ENCODE data around the gene RHOT2. TPM values are rescaled to one million over a fixed set of nuclear protein-coding genes. Genes with fewer than 3 reads are reported as not detected.
A peak's percentile ranks its signal among the peaks of the same experiment; 100 is the strongest.

RHOT2 gene
- total and polyA plus RNA-seq, 10 of the 15 experiments (the other 5 are each of a cell fraction or from before 2014, with no cell fraction given): 3.7 to 174 (median 69.8) TPM

GRCh38 chr16:674968-675883, 7.3 kb downstream of the RHOT2 start, which contains the start of gene RHBDL1:
TSS of gene RHBDL1 (plus strand) at chr16:675671. CDS start at chr16:675791, 120 bp downstream.
- CTCF ChIA-PET: no interaction called here
- DNase-seq (ENCODE audit: low read depth, low spot score) (no peak), ATAC-seq (no peak), FAIRE-seq (no peak)
- H3K4me1 ChIP-seq (ENCODE audit: control insufficient read depth, insufficient read depth, low read length): no peaks in the 10 kb centered on the region
- H3K4me2 ChIP-seq (ENCODE audit: control insufficient read depth, insufficient read depth): 0 out of 2 replicates have a peak within 1 kb of the TSS, but pooled peaks have one; percentile 55
- WGBS (ENCODE audit: insufficient coverage, insufficient replicate concordance, low lambda C conversion rate, missing lambda C conversion rate): 8% methylated on average over 56 of the region's 73 CpGs
- no peak within 1 kb of the TSS for H3K4me3 ChIP-seq
- H3K36me3 ChIP-seq (ENCODE audit: control insufficient read depth in 2 of 2, insufficient read depth in 2 of 2, low read length in 1 of 2): peaks cover 0 to 15% of the 10 kb centered on the region in 2 experiments; a peak in 3 of 4 replicates
- no peaks in the 10 kb centered on the region for H3K79me2 ChIP-seq (ENCODE audit: control insufficient read depth, insufficient read depth, low read length)
- H3K27me3 ChIP-seq (replicated peaks in 1 of 2; ENCODE audit: control insufficient read depth in 2 of 2, insufficient read depth in 2 of 2, low read length in 1 of 2): no peaks in the 10 kb centered on the region
- no peak within 1 kb of the TSS for H2AFZ ChIP-seq (ENCODE audit: control insufficient read depth, low read depth, low read length)
- no peaks in the 10 kb centered on the region for H3K9me3 ChIP-seq (replicated peaks; ENCODE audit: control insufficient read depth, insufficient read depth, low read length)
- BruUV-seq (replicated peaks): no TSS peak
- POLR2A ChIA-PET: no interaction called here
- intact Hi-C loops (cut with micrococcal nuclease; ENCODE audit: unreplicated experiment): no loop called here
- H3K9ac ChIP-seq (ENCODE audit: control insufficient read depth, insufficient read depth, low read length): no peak within 1 kb of the TSS
- in situ Hi-C loops (cut with MboI): no loop called here
- no peak within 1 kb of the TSS for H3K27ac ChIP-seq (ENCODE audit: control insufficient read depth, insufficient read depth)
- SMC1A ChIA-PET (ENCODE audit: uncharacterized antibody, unreplicated experiment): no interaction called here
- no peaks in the 10 kb centered on the region; the same call in 1 of the 2 replicates for H4K20me1 ChIP-seq (ENCODE audit: control insufficient read depth, insufficient read depth)
- RAD21 ChIA-PET (ENCODE audit: unreplicated experiment): interaction anchor here (0.8 kb wide), 1 partner anchor 39 kb away, joined by 3 read pairs; the partner anchor contains the start of gene METTL26
- no peak for TF ChIP-seq DPF2 (IDR thresholded peaks at IDR 0.05)
- no peak for TF ChIP-seq BCLAF1 (IDR thresholded peaks at IDR 0.05)
- TF ChIP-seq NFIC (IDR thresholded peaks at IDR 0.05; ENCODE audit: low read depth, low read length): no peak
- 0 out of 3 replicates have a peak, but pooled peaks of 1 of the 2 experiments have one; percentile 7 for TF ChIP-seq EGR1 (IDR thresholded peaks at IDR 0.05; ENCODE audit: borderline replicate concordance in 1 of 2, low read depth in 2 of 2, low read length in 2 of 2)
- TF ChIP-seq POLR2A (IDR thresholded peaks at IDR 0.05; ENCODE audit: low read depth, low read length): peak; percentile 66
- peak; percentile 23 for TF ChIP-seq BCL3 (IDR thresholded peaks at IDR 0.05; ENCODE audit: borderline replicate concordance, insufficient read depth, low read depth, low read length, poor library complexity, severe bottlenecking)
- TF ChIP-seq NBN (IDR thresholded peaks at IDR 0.05): no peak
- 0 out of 2 replicates have a peak, but pooled peaks have one; percentile 18 for TF ChIP-seq LARP7 (IDR thresholded peaks at IDR 0.05)
- TF ChIP-seq GATAD2B (conservative IDR thresholded peaks at IDR 0.05; ENCODE audit: low read depth): peak; percentile 56
- no peak for TF ChIP-seq ZNF687 (IDR thresholded peaks at IDR 0.05)
- TF ChIP-seq BACH1 (IDR thresholded peaks at IDR 0.05; ENCODE audit: borderline replicate concordance): peak; percentile 85; the same call in 1 of the 2 replicates
- peak; percentile 71; the same call in 1 of the 2 replicates for TF ChIP-seq POLR2AphosphoS2 (IDR thresholded peaks at IDR 0.05; ENCODE audit: low read depth, low read length)
- no peak for TF ChIP-seq KAT2A (conservative IDR thresholded peaks at IDR 0.05; ENCODE audit: control insufficient read depth, low read depth, low read length)
- TF ChIP-seq POLR2AphosphoS5 (IDR thresholded peaks at IDR 0.05; ENCODE audit: low read length): peak; percentile 17; the same call in 1 of the 2 replicates
- TF ChIP-seq EED (IDR thresholded peaks at IDR 0.05; ENCODE audit: low read depth): no peak

All from GM12878 (cell line).